ENCODE measurements around the gene TNRC18.

The TNRC18 gene

DNA sequence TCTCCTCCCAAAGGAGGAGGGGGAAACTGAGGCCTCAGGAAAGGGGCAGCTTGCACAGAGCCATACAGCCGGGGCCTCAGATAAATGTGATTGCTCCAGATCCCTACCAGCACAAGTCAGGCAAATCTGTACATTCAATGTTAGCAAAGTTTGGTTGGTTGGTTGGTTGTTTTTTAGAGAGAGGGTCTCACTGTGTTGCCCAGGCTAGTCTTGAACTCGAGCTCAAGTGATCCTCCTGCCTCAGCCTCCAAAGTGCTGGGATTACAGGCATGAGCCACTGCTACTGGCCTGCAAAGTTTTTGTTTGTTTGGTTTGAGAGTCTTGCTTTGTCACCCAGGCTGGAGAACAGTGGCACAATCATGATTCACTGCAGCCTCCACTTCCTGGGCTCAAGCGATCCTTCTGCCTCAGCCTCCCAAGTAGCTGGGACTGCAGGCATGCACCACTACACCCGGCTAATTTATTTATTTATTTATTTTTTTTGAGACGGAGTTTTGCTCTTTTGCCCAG is 30.0 kb upstream of the TNRC18 start:
- TF ChIP-seq TCF12 (IDR thresholded peaks at IDR 0.05; ENCODE audit: low read depth) (no peak), RAD21 (IDR thresholded peaks at IDR 0.05; ENCODE audit: low read depth) (no peak), CREB1 (IDR thresholded peaks at IDR 0.05; ENCODE audit: low read depth) (no peak), FOXM1 (IDR thresholded peaks at IDR 0.05; ENCODE audit: borderline replicate concordance, low read depth) (no peak), YY1 (IDR thresholded peaks at IDR 0.05; ENCODE audit: low read depth) (no peak), EGR1 (IDR thresholded peaks at IDR 0.05) (no peak), TEAD4 (IDR thresholded peaks at IDR 0.05) (no peak), TAF1 (IDR thresholded peaks at IDR 0.05; ENCODE audit: low read depth) (no peak), EP300 (IDR thresholded peaks at IDR 0.05; ENCODE audit: borderline replicate concordance) (no peak)
- TF ChIP-seq, protein P1, sequence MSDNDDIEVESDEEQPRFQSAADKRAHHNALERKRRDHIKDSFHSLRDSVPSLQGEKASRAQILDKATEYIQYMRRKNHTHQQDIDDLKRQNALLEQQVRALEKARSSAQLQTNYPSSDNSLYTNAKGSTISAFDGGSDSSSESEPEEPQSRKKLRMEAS (IDR thresholded peaks at IDR 0.05): no peak
- TF ChIP-seq, protein P2, sequence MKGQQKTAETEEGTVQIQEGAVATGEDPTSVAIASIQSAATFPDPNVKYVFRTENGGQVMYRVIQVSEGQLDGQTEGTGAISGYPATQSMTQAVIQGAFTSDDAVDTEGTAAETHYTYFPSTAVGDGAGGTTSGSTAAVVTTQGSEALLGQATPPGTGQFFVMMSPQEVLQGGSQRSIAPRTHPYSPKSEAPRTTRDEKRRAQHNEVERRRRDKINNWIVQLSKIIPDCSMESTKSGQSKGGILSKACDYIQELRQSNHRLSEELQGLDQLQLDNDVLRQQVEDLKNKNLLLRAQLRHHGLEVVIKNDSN (IDR thresholded peaks at IDR 0.05): no peak

DNA sequence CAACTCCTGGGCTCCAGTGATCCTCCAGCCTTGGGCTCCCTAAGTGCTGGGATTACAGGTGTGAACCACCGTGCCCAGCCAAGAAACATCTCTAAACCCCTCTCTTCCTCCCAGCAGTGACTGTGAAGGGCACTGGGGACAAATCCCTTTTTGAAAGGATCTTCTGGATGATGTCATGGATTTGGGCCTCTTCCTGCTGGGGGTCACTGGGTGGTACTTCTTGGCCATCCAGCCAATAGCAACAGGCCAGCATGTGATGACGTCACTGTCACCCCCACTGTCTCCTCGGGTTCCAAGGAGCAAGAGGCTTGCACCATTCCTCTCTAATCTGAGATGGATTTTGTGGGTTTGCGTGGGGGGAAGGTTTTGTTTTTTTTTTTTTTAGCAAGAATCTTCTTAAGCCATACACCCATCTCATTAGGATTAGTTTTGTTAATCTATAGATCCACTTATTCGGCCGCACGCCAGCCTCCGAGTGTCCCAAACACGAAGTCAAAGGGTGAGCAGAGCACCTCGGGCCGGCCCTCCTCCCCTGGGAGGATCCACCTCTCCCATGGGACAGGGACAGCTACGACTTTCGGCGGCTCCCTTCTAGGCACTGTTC is 29.4 kb upstream of the TNRC18 start:
- peak; percentile 58; the same call in 1 of the 2 replicates for TF ChIP-seq CREB1 (IDR thresholded peaks at IDR 0.05; ENCODE audit: low read depth)
- no peak for TF ChIP-seq YY1 (IDR thresholded peaks at IDR 0.05; ENCODE audit: low read depth)

DNA sequence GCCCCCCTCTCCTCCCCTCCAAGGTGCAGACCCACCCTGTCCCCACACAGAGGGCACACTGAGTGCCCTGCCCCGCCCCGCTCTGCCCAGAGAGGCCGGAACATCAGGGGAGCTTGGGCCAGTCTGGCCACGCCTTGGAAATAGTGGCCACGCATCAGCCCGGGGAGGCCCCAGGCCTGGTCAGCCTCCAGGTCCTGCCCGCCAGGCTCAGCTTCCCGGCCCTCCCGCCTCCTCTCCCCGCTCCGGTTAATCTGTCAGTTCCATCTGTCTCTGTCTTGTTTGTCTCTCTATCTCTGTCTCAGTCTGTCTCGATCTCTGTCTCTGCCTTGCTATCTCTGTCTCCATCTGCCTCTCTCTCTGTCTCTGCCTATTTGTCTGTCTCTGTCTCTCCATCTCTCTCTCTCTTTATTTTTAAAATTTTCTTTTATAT is 28.9 kb upstream of the TNRC18 start:
- TF ChIP-seq RAD21 (IDR thresholded peaks at IDR 0.05; ENCODE audit: low read depth): no peak
- TF ChIP-seq ZBTB7A (IDR thresholded peaks at IDR 0.05; ENCODE audit: low read depth): no peak
- no peak for TF ChIP-seq FOXM1 (IDR thresholded peaks at IDR 0.05; ENCODE audit: borderline replicate concordance, low read depth)

DNA sequence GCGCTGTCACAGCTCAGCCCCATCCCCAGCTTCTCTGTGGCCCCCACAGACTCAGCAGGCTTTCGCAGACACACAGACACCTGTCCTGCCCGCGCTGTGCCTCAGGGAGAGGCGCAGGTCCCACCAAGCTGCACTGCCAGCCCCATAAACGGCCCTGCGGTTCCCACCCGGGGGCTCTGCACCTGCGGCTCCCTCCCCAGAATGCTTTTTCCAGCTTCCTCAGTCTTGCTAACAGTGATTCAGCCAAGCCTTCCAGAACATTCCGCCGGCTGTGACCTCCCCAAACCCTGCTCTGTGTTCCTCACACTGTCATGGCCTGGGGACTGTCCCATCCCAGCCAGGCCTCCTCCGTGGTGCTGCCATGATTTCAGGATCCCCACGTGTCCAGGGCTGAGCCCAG is 27.8 kb upstream of the TNRC18 start:
- no peak for TF ChIP-seq CREB1 (IDR thresholded peaks at IDR 0.05; ENCODE audit: low read depth)
- TF ChIP-seq, protein P1 (IDR thresholded peaks at IDR 0.05): no peak
- TF ChIP-seq, protein P3, sequence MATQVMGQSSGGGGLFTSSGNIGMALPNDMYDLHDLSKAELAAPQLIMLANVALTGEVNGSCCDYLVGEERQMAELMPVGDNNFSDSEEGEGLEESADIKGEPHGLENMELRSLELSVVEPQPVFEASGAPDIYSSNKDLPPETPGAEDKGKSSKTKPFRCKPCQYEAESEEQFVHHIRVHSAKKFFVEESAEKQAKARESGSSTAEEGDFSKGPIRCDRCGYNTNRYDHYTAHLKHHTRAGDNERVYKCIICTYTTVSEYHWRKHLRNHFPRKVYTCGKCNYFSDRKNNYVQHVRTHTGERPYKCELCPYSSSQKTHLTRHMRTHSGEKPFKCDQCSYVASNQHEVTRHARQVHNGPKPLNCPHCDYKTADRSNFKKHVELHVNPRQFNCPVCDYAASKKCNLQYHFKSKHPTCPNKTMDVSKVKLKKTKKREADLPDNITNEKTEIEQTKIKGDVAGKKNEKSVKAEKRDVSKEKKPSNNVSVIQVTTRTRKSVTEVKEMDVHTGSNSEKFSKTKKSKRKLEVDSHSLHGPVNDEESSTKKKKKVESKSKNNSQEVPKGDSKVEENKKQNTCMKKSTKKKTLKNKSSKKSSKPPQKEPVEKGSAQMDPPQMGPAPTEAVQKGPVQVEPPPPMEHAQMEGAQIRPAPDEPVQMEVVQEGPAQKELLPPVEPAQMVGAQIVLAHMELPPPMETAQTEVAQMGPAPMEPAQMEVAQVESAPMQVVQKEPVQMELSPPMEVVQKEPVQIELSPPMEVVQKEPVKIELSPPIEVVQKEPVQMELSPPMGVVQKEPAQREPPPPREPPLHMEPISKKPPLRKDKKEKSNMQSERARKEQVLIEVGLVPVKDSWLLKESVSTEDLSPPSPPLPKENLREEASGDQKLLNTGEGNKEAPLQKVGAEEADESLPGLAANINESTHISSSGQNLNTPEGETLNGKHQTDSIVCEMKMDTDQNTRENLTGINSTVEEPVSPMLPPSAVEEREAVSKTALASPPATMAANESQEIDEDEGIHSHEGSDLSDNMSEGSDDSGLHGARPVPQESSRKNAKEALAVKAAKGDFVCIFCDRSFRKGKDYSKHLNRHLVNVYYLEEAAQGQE (IDR thresholded peaks at IDR 0.05; ENCODE audit: low read depth): no peak
- no peak for TF ChIP-seq ZBTB7A (IDR thresholded peaks at IDR 0.05; ENCODE audit: low read depth)
- no peak for TF ChIP-seq EGR1 (IDR thresholded peaks at IDR 0.05)
- no peak for TF ChIP-seq TEAD4 (IDR thresholded peaks at IDR 0.05)
- no peak for TF ChIP-seq NFIC (IDR thresholded peaks at IDR 0.05)
- TF ChIP-seq, protein P2 (IDR thresholded peaks at IDR 0.05): no peak
- TF ChIP-seq TAF1 (IDR thresholded peaks at IDR 0.05; ENCODE audit: low read depth): no peak
- no peak for TF ChIP-seq CEBPB (IDR thresholded peaks at IDR 0.05)
- TF ChIP-seq EP300 (IDR thresholded peaks at IDR 0.05; ENCODE audit: borderline replicate concordance): no peak

DNA sequence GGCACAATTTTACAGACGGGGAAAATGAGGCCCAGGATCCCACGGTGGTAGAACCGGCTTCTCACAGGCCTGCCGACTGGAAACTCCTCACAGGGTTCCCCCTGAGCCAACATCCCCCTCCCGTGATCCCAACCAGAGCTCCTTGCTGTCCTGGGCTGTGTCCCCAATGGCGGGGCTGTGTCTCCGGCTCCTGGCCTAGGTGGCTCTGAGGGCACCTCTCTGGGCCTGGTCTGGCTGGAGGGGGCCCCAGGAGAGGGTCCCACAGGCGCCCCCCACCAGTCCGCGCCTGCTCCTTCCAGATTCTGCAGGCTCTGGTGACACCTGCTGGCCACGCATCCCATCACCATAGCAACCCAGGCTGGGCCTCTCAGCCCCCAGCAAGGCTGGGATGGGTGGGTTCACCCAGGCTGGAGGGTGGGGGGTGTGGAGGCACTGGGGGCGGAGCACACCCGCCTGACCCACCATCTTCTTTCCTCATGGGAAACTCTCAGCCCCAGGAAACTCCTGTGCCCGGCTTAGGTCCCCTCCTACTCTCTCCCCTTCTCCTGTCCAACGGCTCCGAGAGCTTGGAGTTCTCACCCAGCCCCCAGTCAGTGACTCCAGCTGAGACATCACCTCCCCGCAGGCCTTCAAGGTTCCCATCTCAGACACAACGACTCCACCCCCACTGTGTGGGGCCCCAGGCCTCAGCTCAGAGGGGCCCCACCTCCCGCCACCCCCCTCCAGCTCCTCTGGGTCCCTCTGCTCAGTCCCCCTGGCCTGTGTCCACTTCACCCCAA is 27.1 kb upstream of the TNRC18 start:
- TF ChIP-seq CREB1 (IDR thresholded peaks at IDR 0.05; ENCODE audit: low read depth): no peak
- TF ChIP-seq ZBTB7A (IDR thresholded peaks at IDR 0.05; ENCODE audit: low read depth): peak; percentile 86
- TF ChIP-seq RAD21 (IDR thresholded peaks at IDR 0.05; ENCODE audit: low read depth): peak; percentile 71

DNA sequence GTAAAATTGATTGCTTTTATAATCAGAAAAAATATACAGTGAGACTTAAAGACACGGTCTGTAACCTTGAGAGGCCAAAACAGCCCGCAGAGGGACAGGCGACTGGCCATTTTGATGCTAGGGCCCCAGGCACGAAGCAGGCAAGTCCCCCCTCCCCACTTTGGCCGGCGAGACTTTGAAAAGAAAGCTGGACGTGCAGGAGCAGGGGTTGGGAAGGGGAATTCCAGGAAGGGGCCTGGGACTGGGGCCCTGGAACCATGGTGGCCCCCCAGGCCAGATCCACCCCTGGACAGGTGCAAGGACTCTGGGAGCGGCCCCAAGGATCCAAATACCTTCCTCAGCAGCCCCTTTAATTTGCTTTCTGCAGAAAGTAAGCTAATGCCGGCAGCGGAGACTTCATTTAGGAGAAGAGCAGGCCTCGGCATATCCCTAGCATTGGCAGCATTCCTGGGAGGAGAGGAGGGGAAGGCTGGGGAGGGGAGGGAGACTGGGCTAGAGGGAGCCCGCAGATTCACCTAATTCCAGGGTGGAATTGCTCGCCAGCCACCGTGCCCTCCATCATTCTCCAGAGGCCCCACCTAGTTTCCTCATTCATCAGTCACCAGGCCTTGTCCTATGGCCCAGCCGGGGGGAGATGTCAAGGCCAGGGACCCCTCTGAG is 24.9 kb upstream of the TNRC18 start:
- TF ChIP-seq, protein P3 (IDR thresholded peaks at IDR 0.05; ENCODE audit: low read depth): no peak
- no peak for TF ChIP-seq CREB1 (IDR thresholded peaks at IDR 0.05; ENCODE audit: low read depth)
- no peak for TF ChIP-seq RAD21 (IDR thresholded peaks at IDR 0.05; ENCODE audit: low read depth)
- TF ChIP-seq FOXM1 (IDR thresholded peaks at IDR 0.05; ENCODE audit: borderline replicate concordance, low read depth): no peak
- no peak for TF ChIP-seq EP300 (IDR thresholded peaks at IDR 0.05; ENCODE audit: borderline replicate concordance)
- TF ChIP-seq TAF1 (IDR thresholded peaks at IDR 0.05; ENCODE audit: low read depth): no peak
- no peak for TF ChIP-seq CEBPB (IDR thresholded peaks at IDR 0.05)
- no peak for TF ChIP-seq YY1 (IDR thresholded peaks at IDR 0.05; ENCODE audit: low read depth)
- no peak for TF ChIP-seq EGR1 (IDR thresholded peaks at IDR 0.05)
- no peak for TF ChIP-seq TEAD4 (IDR thresholded peaks at IDR 0.05)
- TF ChIP-seq, protein P2 (IDR thresholded peaks at IDR 0.05): no peak
- TF ChIP-seq, protein P1 (IDR thresholded peaks at IDR 0.05): no peak
- no peak for TF ChIP-seq NFIC (IDR thresholded peaks at IDR 0.05)
- no peak for TF ChIP-seq TCF12 (IDR thresholded peaks at IDR 0.05; ENCODE audit: low read depth)

Measured in Ishikawa (cell line).